H1 (cell line): ENCODE results near the gene ITPKB. TPM values are rescaled to one million over a fixed set of nuclear protein-coding genes. Genes with fewer than 3 reads are reported as not detected.

Experiments
- CTCF ChIA-PET: fragments of 300-600 bp; sonication (Branson Sonifier 250); formaldehyde crosslinking; loops from one replicate; lab custom pipeline; 2021; ENCODE audit not compliant: partially characterized antibody; lab: Charles Lee
- POLR2A ChIA-PET: fragments of 300-600 bp; sonication (Branson Sonifier 250); formaldehyde crosslinking; loops from one replicate; lab custom pipeline; 2021; ENCODE audit warnings: inconsistent platforms; ENCODE audit not compliant: partially characterized antibody; lab: Charles Lee
- DNase-seq, 2 experiments: peaks; one replicate each; pipeline versions ENCODE4 v3.0.0 to v3.0.0-alpha.2; 2010 to 2022; ENCODE audit warnings: low spot score in 2 of 2, low read depth in 1 of 2, mixed read lengths in 1 of 2
- FAIRE-seq: peaks from 2 replicates; lab custom pipeline; 2011; peaks lifted over from hg19 to GRCh38; lab: Jason Lieb, UNC
- H2AFZ ChIP-seq: 2 replicates; pipeline ENCODE4 v1.8.1; 2012; ENCODE audit warnings: low read length, inconsistent platforms
- H2AK5ac ChIP-seq: 2 replicates; pipeline ENCODE4 v1.6.1; 2013; ENCODE audit warnings: low read depth, low read length
- H2BK120ac ChIP-seq: replicated peaks from 2 replicates; pipeline ENCODE3; 2013; ENCODE audit warnings: low read depth, low read length, inconsistent platforms
- H2BK12ac ChIP-seq: 2 replicates; pipeline ENCODE4 v1.6.1; 2013; ENCODE audit warnings: low read depth, low read length
- H2BK15ac ChIP-seq: 2 replicates; pipeline ENCODE4 v1.6.1; 2013; ENCODE audit warnings: low read length
- H2BK20ac ChIP-seq: 2 replicates; pipeline ENCODE4 v1.6.1; 2013; ENCODE audit warnings: low read length
- H2BK5ac ChIP-seq: 2 replicates; pipeline ENCODE4 v1.6.1; 2013; ENCODE audit warnings: low read depth, low read length
- H3K14ac ChIP-seq: 2 replicates; pipeline ENCODE4 v1.6.1; 2013; ENCODE audit warnings: inconsistent platforms; ENCODE audit not compliant: insufficient read length
- H3K18ac ChIP-seq: 2 replicates; pipeline ENCODE4 v1.6.1; 2013; ENCODE audit warnings: low read length; ENCODE audit errors: extremely low read depth
- H3K23ac ChIP-seq: 2 replicates; pipeline ENCODE4 v1.6.1; 2013; ENCODE audit warnings: inconsistent platforms; ENCODE audit not compliant: insufficient read length
- H3K23me2 ChIP-seq: 2 replicates; pipeline ENCODE4 v1.6.1; 2013; ENCODE audit warnings: low read depth, low read length
- H3K27ac ChIP-seq: 2 replicates; pipeline ENCODE4 v1.6.1; 2011; ENCODE audit warnings: low read depth, low read length, inconsistent platforms
- H3K27me3 ChIP-seq, 4 experiments: replicated peaks in 1 of 4; 1 replicate in 1 of 4; 2 replicates in 3 of 4; pipeline versions ENCODE4 v1.6.1 to v1.8.1; 2011 to 2013; ENCODE audit warnings: low read length in 3 of 4, mild to moderate bottlenecking in 3 of 4, inconsistent platforms in 2 of 4, mixed read lengths in 2 of 4, moderate library complexity in 1 of 4; ENCODE audit not compliant: control insufficient read depth in 3 of 4, insufficient read depth in 3 of 4; ENCODE audit errors: extremely low read depth in 1 of 4
- H3K36me3 ChIP-seq, 4 experiments: 2 replicates each; pipeline versions ENCODE4 v1.6.1 to v1.8.1; 2011 to 2013; ENCODE audit warnings: mild to moderate bottlenecking in 4 of 4, low read length in 3 of 4, moderate library complexity in 2 of 4, control low read depth in 1 of 4, inconsistent platforms in 1 of 4; ENCODE audit not compliant: insufficient read depth in 4 of 4, control insufficient read depth in 2 of 4
- H3K4ac ChIP-seq: replicated peaks from 2 replicates; pipeline ENCODE3; 2013; ENCODE audit warnings: low read length, low read depth, mixed read lengths, inconsistent platforms; ENCODE audit not compliant: insufficient read length
- H3K4me1 ChIP-seq, 4 experiments: replicated peaks in 1 of 4; 1 replicate in 1 of 4; 2 replicates in 3 of 4; pipeline versions ENCODE4 v1.6.1 to v1.8.1; 2011 to 2013; ENCODE audit warnings: low read length in 3 of 4, inconsistent platforms in 2 of 4, mixed read lengths in 1 of 4; ENCODE audit not compliant: insufficient read depth in 4 of 4, control insufficient read depth in 3 of 4
- H3K4me2 ChIP-seq, 2 experiments: 2 replicates each; pipeline versions ENCODE4 v1.6.1 to v1.8.1; 2011 to 2013; ENCODE audit warnings: low read depth in 2 of 2, low read length in 2 of 2, control low read depth in 1 of 2, inconsistent platforms in 1 of 2, mild to moderate bottlenecking in 1 of 2; ENCODE audit not compliant: insufficient read depth in 1 of 2
- H3K4me3 ChIP-seq, 4 experiments: fragments of 200-600, 300-600 bp in 1 of 4; sonication (generic), shearing (Covaris generic), sonication (Bioruptor Twin) in 1 of 4; 2 replicates each; pipeline versions ENCODE4 v1.5.1 to v1.8.1; 2011 to 2016; ENCODE audit warnings: low read length in 4 of 4, low read depth in 3 of 4, control low read depth in 2 of 4, inconsistent platforms in 2 of 4, mild to moderate bottlenecking in 2 of 4, mixed read lengths in 1 of 4, moderate library complexity in 1 of 4; ENCODE audit not compliant: insufficient read depth in 2 of 4; ENCODE audit errors: extremely low read depth in 1 of 4
- H3K56ac ChIP-seq: replicated peaks from 2 replicates; pipeline ENCODE3; 2013; ENCODE audit warnings: low read depth, mild to moderate bottlenecking, mixed read lengths, low read length, inconsistent platforms; ENCODE audit not compliant: insufficient read length
- H3K79me1 ChIP-seq: 2 replicates; pipeline ENCODE4 v1.6.1; 2013; ENCODE audit warnings: low read depth, low read length, control low read depth
- H3K79me2 ChIP-seq, 2 experiments: 2 replicates each; pipeline versions ENCODE4 v1.6.1 to v1.8.1; 2012 to 2013; ENCODE audit warnings: low read length in 2 of 2, mild to moderate bottlenecking in 2 of 2, inconsistent platforms in 1 of 2; ENCODE audit not compliant: insufficient read depth in 2 of 2, control insufficient read depth in 1 of 2
- H3K9ac ChIP-seq, 4 experiments: replicated peaks in 1 of 4; 1 replicate in 1 of 4; 2 replicates in 3 of 4; pipeline versions ENCODE4 v1.6.1 to v1.8.1; 2011 to 2013; ENCODE audit warnings: low read depth in 3 of 4, low read length in 3 of 4, control low read depth in 2 of 4, mild to moderate bottlenecking in 2 of 4, moderate library complexity in 2 of 4, inconsistent platforms in 1 of 4; ENCODE audit errors: extremely low read depth in 1 of 4
- H3K9me3 ChIP-seq, 2 experiments: 2 replicates each; pipeline versions ENCODE4 v1.6.1 to v1.8.1; 2012 to 2013; ENCODE audit warnings: mild to moderate bottlenecking in 2 of 2, moderate library complexity in 2 of 2, control low read depth in 1 of 2, inconsistent platforms in 1 of 2, low read depth in 1 of 2, low read length in 1 of 2, mixed read lengths in 1 of 2; ENCODE audit not compliant: insufficient read depth in 2 of 2
- H4K20me1 ChIP-seq, 2 experiments: replicated peaks in 1 of 2; 2 replicates each; pipeline versions ENCODE3 to v1.8.1; 2011 to 2013; ENCODE audit warnings: inconsistent platforms in 2 of 2, low read length in 2 of 2, mild to moderate bottlenecking in 1 of 2; ENCODE audit not compliant: insufficient read depth in 2 of 2, control insufficient read depth in 1 of 2
- H4K5ac ChIP-seq: 2 replicates; pipeline ENCODE4 v1.6.1; 2013; ENCODE audit warnings: low read length, low read depth, mixed read lengths, inconsistent platforms; ENCODE audit not compliant: insufficient read length
- H4K8ac ChIP-seq: 2 replicates; pipeline ENCODE4 v1.8.0; 2013; ENCODE audit warnings: mild to moderate bottlenecking, moderate library complexity, low read length, inconsistent platforms; ENCODE audit not compliant: insufficient read depth; ENCODE audit errors: extremely low read depth
- H4K91ac ChIP-seq: replicated peaks from 2 replicates; pipeline ENCODE3; 2013; ENCODE audit warnings: low read length, mixed read lengths, inconsistent platforms; ENCODE audit not compliant: insufficient read length
- CREB1 ChIP-seq: IDR thresholded peaks from 2 replicates; pipeline ENCODE4 v1.6.1; 2012; ENCODE audit warnings: inconsistent platforms
- EZH2 ChIP-seq: fragments of 200-600 bp; sonication (generic); IDR thresholded peaks from 2 replicates; pipeline ENCODE4 v1.7.1; 2012; ENCODE audit warnings: low read depth, mild to moderate bottlenecking, moderate library complexity, low read length, inconsistent platforms; ENCODE audit not compliant: severe bottlenecking
- RAD21 ChIP-seq, 2 experiments: IDR thresholded peaks in 1 of 2; conservative IDR thresholded peaks in 1 of 2; 2 replicates each; pipeline ENCODE4 v1.6.1; 2011; ENCODE audit warnings: low read depth in 2 of 2, low read length in 2 of 2, improper control_type of control experiment in 1 of 2, inconsistent platforms in 1 of 2, mild to moderate bottlenecking in 1 of 2, moderate library complexity in 1 of 2
- RXRA ChIP-seq: IDR thresholded peaks from 2 replicates; pipeline ENCODE4 v1.6.1; 2011; ENCODE audit warnings: low read depth, mild to moderate bottlenecking, low read length, moderate library complexity; ENCODE audit not compliant: insufficient read depth
- TAF7 ChIP-seq: optimal IDR thresholded peaks from 2 replicates; pipeline ENCODE3; 2011; ENCODE audit warnings: low read depth, mild to moderate bottlenecking, inconsistent platforms, low read length, moderate library complexity, borderline replicate concordance
- TCF12 ChIP-seq: IDR thresholded peaks from 2 replicates; pipeline ENCODE4 v1.6.1; 2011; ENCODE audit warnings: low read depth, mild to moderate bottlenecking, low read length
- WGBS, 2 experiments: shearing (Covaris generic) in 1 of 2; methylation state at CpG; one replicate each; pipeline versions ENCODE4 v1.1.6 to v1.1.7; 2013 to 2015; ENCODE audit warnings: low lambda C conversion rate in 2 of 2, mixed read lengths in 2 of 2, inconsistent platforms in 1 of 2, low coverage in 1 of 2, missing lambda C conversion rate in 1 of 2; ENCODE audit not compliant: insufficient replicate concordance in 2 of 2, insufficient coverage in 1 of 2, insufficient read length in 1 of 2; ENCODE audit errors: extremely low coverage in 1 of 2, missing lambda C conversion rate in 1 of 2; 5-methylcytosine and 5-hydroxymethylcytosine counted together
- polyA plus RNA-seq, 7 experiments: library from polyadenylated mRNA; depleted of rRNA in 3 of 7; stranded (reverse) in 5 of 7; unstranded in 2 of 7; fragments of >200 nt in 5 of 7; fragments of 200-250 nt in 2 of 7; gene quantifications; 1 replicate in 5 of 7; 2 replicates in 1 of 7; 4 replicates in 1 of 7; pipeline versions ENCODE4 v1.2.1 to v1.2.3, GENCODE V29; 2011 to 2013; ENCODE audit warnings: missing spikeins in 2 of 7, mixed read lengths in 2 of 7
- total RNA-seq: library from RNA; stranded (reverse); fragmentation: NEBNext Ultra II Directional; extraction: Animal tissue kit (Norgen Biotek cat#: 25700); gene quantifications from 2 replicates; pipeline ENCODE4 v1.2.1, GENCODE V29; 2021
- TF ChIP-seq, protein P1 (sequence below), 3 experiments: IDR thresholded peaks; 1 replicate in 2 of 3; 2 replicates in 1 of 3; pipeline versions ENCODE4 v1.5.1 to v1.6.1; 2011; ENCODE audit warnings: low read length in 3 of 3, mild to moderate bottlenecking in 3 of 3, inconsistent platforms in 2 of 3, low read depth in 1 of 3, moderate library complexity in 1 of 3; ENCODE audit not compliant: insufficient read depth in 1 of 3; ENCODE audit errors: control extremely low read depth in 1 of 3
- TF ChIP-seq, protein P2 (sequence below): IDR thresholded peaks from 2 replicates; pipeline ENCODE4 v1.6.1; 2012; ENCODE audit warnings: inconsistent platforms

ITPKB gene
- total and polyA plus RNA-seq, 2 of the 8 experiments (the other 6 are each of a cell fraction or from before 2014, with no cell fraction given), result 1.7 to 4.8 TPM

DNA sequence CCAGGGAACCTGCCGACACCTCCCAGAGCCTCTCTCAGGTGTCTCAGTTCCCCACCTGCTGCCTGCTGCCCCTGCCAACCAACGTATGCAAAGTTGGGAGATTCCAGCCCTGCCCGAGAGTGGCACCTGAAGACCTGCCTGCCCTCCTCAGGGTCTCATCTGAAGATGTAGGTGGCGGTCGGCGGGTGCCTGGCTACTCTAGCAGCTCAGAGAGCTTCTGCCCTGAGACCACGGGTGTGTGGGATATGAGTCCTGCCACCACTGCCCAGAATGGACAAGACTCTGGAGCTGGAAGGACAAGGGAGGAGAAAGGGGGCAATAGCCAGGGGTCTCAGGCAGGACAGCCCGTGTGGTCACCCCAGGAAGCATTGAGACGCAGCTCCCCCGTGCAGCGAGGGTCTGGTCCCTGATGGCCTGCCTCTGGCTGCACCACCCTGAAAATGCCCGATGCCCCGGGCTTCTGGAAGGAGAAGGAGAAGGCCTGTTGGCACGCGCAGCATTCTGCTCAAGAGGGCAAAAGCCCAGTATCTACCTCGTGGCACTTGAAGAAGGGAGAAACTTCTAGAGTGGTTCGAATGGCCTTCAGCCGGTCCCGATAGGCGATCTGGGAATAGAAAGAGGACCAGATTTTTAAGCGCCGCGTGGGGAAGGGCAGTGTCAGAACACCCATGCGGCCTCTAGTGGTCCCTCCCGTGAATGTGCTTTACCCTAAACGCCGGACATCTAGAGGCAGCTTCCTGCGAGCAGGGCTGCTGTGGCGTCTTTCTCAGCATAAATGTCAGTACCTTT, 101.7 kb downstream of the ITPKB start:
- H4K91ac ChIP-seq, result no peak overlapping the region
- H3K27ac ChIP-seq, result no peak overlapping the region
- H2BK5ac ChIP-seq, result no peak overlapping the region
- H2BK120ac ChIP-seq, result no peak overlapping the region
- peaks cover 2% of the 10 kb centered on the region; the same call in 1 of the 2 replicates for H3K23me2 ChIP-seq
- no peaks in the 10 kb centered on the region for H3K79me1 ChIP-seq
- no peak overlapping the region for H3K9ac ChIP-seq
- H3K4ac ChIP-seq, result no peak overlapping the region
- FAIRE-seq (no peak), DNase-seq (no peak)
- no peak overlapping the region for H4K8ac ChIP-seq
- no peak overlapping the region for H2BK15ac ChIP-seq
- no peak overlapping the region for H3K56ac ChIP-seq
- CTCF ChIA-PET, result interaction anchor here (0.6 to 14.1 kb wide), 30 partner anchors 9 to 264 kb away, joined by 3 to 184 read pairs (median 4); no protein-coding TSS in a partner anchor
- H3K4me1 ChIP-seq, result peaks cover 0 to 7% (median 4%) of the 10 kb centered on the region in 4 experiments; a peak in 5 of 7 replicates
- H4K20me1 ChIP-seq, result no peaks in the 10 kb centered on the region
- no peak overlapping the region for H3K18ac ChIP-seq
- no peak overlapping the region for H2BK12ac ChIP-seq
- no peak overlapping the region for H3K23ac ChIP-seq
- no peak overlapping the region for H3K4me2 ChIP-seq
- TF ChIP-seq, protein P1, sequence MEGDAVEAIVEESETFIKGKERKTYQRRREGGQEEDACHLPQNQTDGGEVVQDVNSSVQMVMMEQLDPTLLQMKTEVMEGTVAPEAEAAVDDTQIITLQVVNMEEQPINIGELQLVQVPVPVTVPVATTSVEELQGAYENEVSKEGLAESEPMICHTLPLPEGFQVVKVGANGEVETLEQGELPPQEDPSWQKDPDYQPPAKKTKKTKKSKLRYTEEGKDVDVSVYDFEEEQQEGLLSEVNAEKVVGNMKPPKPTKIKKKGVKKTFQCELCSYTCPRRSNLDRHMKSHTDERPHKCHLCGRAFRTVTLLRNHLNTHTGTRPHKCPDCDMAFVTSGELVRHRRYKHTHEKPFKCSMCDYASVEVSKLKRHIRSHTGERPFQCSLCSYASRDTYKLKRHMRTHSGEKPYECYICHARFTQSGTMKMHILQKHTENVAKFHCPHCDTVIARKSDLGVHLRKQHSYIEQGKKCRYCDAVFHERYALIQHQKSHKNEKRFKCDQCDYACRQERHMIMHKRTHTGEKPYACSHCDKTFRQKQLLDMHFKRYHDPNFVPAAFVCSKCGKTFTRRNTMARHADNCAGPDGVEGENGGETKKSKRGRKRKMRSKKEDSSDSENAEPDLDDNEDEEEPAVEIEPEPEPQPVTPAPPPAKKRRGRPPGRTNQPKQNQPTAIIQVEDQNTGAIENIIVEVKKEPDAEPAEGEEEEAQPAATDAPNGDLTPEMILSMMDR (IDR thresholded peaks at IDR 0.05; ENCODE audit: control extremely low read depth in 1 of 3, insufficient read depth in 1 of 3, low read depth in 1 of 3, low read length in 3 of 3), result peak in 2 of 3 experiments; percentile 34 to 52; a peak in 3 of 4 replicates
- TF ChIP-seq RAD21 (IDR thresholded peaks at IDR 0.05 in 1 of 2, conservative IDR thresholded peaks at IDR 0.05 in 1 of 2; ENCODE audit: low read depth in 2 of 2, low read length in 2 of 2), result peak; percentile 18 to 50; a peak in 2 of 4 replicates
- TF ChIP-seq, protein P2, sequence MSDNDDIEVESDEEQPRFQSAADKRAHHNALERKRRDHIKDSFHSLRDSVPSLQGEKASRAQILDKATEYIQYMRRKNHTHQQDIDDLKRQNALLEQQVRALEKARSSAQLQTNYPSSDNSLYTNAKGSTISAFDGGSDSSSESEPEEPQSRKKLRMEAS, result peak; percentile 54; the same call in 1 of the 2 replicates
- TF ChIP-seq EZH2, result no peak
- no peak for TF ChIP-seq TCF12
- TF ChIP-seq TAF7, result no peak
- TF ChIP-seq RXRA, result no peak
- peak; percentile 29; the same call in 1 of the 2 replicates for TF ChIP-seq CREB1
- no peak overlapping the region for H4K5ac ChIP-seq
- H3K9me3 ChIP-seq, result no peaks in the 10 kb centered on the region
- POLR2A ChIA-PET, result interaction anchor here (1.2 kb wide), 1 partner anchor 14 kb away, joined by 3 read pairs; no protein-coding TSS in a partner anchor
- 0 out of 2 replicates have a peak overlapping the region, but pooled peaks have one; percentile 6 for H2AK5ac ChIP-seq
- no peak overlapping the region for H2AFZ ChIP-seq
- no peak overlapping the region for H3K4me3 ChIP-seq
- H3K27me3 ChIP-seq, result no peaks in the 10 kb centered on the region
- 84% methylated on average over 25 of the region's 29 CpGs; no CpG with 5 or more reads in 1 of the 2 experiments for WGBS, 2 experiments
- no peaks in the 10 kb centered on the region for H3K79me2 ChIP-seq
- no peaks in the 10 kb centered on the region for H3K36me3 ChIP-seq
- H2BK20ac ChIP-seq, result no peak overlapping the region
- no peak overlapping the region for H3K14ac ChIP-seq
